RWPE2 (cell line): Measurements from ENCODE around the gene BEST1.

Source experiments
- ATAC-seq: fragments of 200-7000 bp; cut with Tn5 transposase; 3 replicates; pipeline ENCODE4 v1.9.1; 2021; ENCODE audit warnings: low read depth
- DNase-seq: peaks from one replicate; pipeline ENCODE4 v3.0.0-alpha.2; 2020; ENCODE audit warnings: low spot score
- H3K27ac ChIP-seq: fragments of 450-650 bp; 2 replicates; pipeline ENCODE4 v1.5.1; 2017; ENCODE audit warnings: mild to moderate bottlenecking; ENCODE audit not compliant: poor library complexity, severe bottlenecking
- H3K27me3 ChIP-seq: fragments of 250-450 bp; sonication (Bioruptor Pico); 2 replicates; pipeline ENCODE4 v1.5.1; 2021; ENCODE audit warnings: mild to moderate bottlenecking, moderate library complexity; ENCODE audit not compliant: insufficient read depth, poor library complexity, severe bottlenecking
- H3K36me3 ChIP-seq: fragments of 250-450 bp; sonication (Bioruptor Pico); 2 replicates; pipeline ENCODE4 v1.5.1; 2020; ENCODE audit warnings: low read depth, mild to moderate bottlenecking, moderate library complexity
- H3K4me1 ChIP-seq: fragments of 250-450 bp; sonication (Bioruptor Pico); 2 replicates; pipeline ENCODE4 v1.5.1; 2021; ENCODE audit warnings: mild to moderate bottlenecking, moderate library complexity; ENCODE audit not compliant: insufficient read depth, poor library complexity, severe bottlenecking
- H3K4me3 ChIP-seq: fragments of 250-450 bp; sonication (Bioruptor Pico); 2 replicates; pipeline ENCODE4 v1.5.1; 2021; ENCODE audit warnings: mild to moderate bottlenecking, moderate library complexity; ENCODE audit not compliant: severe bottlenecking
- H3K9me3 ChIP-seq: fragments of 250-450 bp; sonication (Bioruptor Pico); 2 replicates; pipeline ENCODE4 v1.5.1; 2021; ENCODE audit warnings: mild to moderate bottlenecking, moderate library complexity; ENCODE audit not compliant: severe bottlenecking
- CTCF ChIP-seq: fragments of 450-650 bp; IDR thresholded peaks from one replicate; pipeline ENCODE4 v1.5.1; 2017; ENCODE audit warnings: mild to moderate bottlenecking, moderate library complexity; ENCODE audit not compliant: poor library complexity, severe bottlenecking

The BEST1 gene

GRCh38 chr11:61950035-61950547 is at the start of gene BEST1:
TSS of gene BEST1 (plus strand) at chr11:61950351. CDS start at chr11:61951807, 1,456 bp downstream.
- H3K4me1 ChIP-seq: peaks cover 3% of the 10 kb centered on the region
- H3K36me3 ChIP-seq: no peaks in the 10 kb centered on the region
- no peaks in the 10 kb centered on the region for H3K27me3 ChIP-seq
- H3K9me3 ChIP-seq: no peaks in the 10 kb centered on the region
- DNase-seq: no peak
- H3K27ac ChIP-seq: no peak within 1 kb of the TSS
- ATAC-seq: no peak
- no peak for TF ChIP-seq CTCF
- no peak within 1 kb of the TSS for H3K4me3 ChIP-seq

DNA sequence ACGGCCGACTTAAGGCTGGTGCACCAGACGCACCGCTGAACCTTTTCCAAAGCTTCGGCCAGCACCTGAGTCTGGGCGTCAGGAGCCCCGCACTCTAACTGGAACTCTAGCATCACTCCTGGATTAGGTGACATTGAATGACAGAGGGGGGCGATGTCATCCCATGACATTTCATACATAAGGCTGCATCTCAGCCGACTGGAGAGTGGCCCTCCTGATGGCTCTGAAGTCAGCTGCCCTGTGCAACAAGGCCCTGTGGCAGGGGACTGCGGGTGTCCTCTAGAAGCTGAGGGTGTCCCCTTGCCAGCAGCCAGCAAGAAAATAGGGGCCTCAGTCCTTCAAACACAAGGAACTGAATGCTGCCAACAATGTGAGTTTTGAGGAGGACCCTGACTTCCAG is 48.8 kb upstream of the BEST1 start:
- Histone ChIP-seq H3K4me3 (no peak overlapping the region), H3K4me1 (no peaks in the 10 kb centered on the region), H3K36me3 (no peaks in the 10 kb centered on the region), H3K27ac (no peak overlapping the region), H3K9me3 (no peaks in the 10 kb centered on the region), H3K27me3 (no peaks in the 10 kb centered on the region)
- TF ChIP-seq CTCF: no peak
- ATAC-seq (no peak), DNase-seq (no peak)

DNA sequence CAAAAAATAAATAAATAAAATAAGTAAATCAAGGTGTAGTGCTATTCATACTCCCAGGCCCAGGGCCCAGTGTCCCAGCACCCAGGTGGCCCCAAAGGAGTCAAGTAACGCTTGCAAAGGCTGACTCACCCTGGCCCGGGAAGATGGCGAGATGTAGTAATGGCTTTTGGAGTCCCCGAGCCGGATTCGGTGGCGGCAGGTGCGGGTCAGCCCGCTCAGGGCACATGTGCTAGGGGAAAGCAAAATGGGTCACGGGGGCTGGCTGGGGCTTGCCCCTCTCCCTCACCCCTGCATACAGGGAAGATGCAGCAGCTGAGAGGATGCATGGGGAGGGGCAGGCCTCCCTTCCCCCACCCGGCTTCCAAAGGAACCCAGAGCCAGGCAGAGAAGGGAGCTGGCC is 47.8 kb upstream of the BEST1 start:
- H3K27ac ChIP-seq: no peak overlapping the region
- TF ChIP-seq CTCF: no peak
- H3K9me3 ChIP-seq: no peaks in the 10 kb centered on the region
- DNase-seq: no peak
- H3K36me3 ChIP-seq: no peaks in the 10 kb centered on the region
- no peak for ATAC-seq
- no peaks in the 10 kb centered on the region for H3K4me1 ChIP-seq
- H3K4me3 ChIP-seq: no peak overlapping the region
- no peaks in the 10 kb centered on the region for H3K27me3 ChIP-seq

DNA sequence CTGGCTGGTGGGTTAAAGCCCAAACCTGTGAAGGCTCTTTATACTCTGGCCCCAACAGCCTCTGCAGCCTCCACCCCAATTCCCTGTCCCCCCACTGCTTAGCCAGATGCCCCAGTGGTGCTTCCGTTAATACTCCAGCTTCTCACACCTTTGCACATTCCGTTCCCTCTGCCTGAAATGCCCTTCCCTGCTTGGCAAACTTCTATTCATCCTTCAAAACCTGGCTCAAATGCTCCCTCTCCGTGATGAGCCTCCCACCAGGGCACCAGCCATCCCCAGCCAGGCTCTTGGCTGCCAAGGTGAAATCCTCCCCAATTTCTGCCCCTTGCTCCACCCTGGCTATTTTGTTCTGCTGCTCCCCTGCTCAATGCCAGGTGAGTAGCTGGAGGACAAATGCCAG is 46.3 kb upstream of the BEST1 start:
- Histone ChIP-seq H3K27ac (no peak overlapping the region), H3K9me3 (no peaks in the 10 kb centered on the region), H3K27me3 (no peaks in the 10 kb centered on the region), H3K36me3 (no peaks in the 10 kb centered on the region), H3K4me1 (no peaks in the 10 kb centered on the region), H3K4me3 (no peak overlapping the region)
- DNase-seq (no peak), ATAC-seq (no peak)
- TF ChIP-seq CTCF: no peak

DNA sequence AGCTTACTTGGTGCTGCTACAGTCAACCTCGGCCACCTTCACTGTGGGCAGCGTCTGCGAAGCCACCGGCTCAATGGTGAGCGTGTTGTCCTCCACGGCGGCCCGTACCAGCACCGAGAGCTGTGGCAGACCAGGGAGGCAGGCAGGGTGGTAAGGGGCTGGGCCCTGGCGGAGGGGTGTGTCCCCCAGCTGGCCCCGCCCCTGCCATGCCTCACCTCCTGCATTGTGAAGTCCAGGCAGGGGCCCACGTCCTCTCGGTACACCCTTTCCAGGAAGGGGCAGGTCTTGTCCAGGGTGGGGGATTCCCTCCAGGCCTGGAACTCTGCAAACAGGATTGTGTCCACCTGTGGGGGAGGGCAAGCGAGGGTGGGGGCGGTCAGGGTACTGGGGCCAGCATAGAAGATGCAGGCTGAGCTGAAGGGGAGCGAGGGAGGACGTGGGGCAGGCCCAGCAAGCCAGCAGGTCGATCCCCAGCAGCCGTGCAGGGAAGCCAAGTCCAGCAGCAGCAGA is 45.6 kb upstream of the BEST1 start:
- Histone ChIP-seq H3K36me3 (no peaks in the 10 kb centered on the region), H3K9me3 (no peaks in the 10 kb centered on the region), H3K27ac (no peak overlapping the region), H3K4me3 (no peak overlapping the region), H3K4me1 (no peaks in the 10 kb centered on the region), H3K27me3 (no peaks in the 10 kb centered on the region)
- ATAC-seq (no peak), DNase-seq (no peak)
- TF ChIP-seq CTCF: no peak
